HepG2 (cell line): Measurements from ENCODE around the gene ZMYND10. TPM values are rescaled to one million over a fixed set of nuclear protein-coding genes. Genes with fewer than 3 reads are reported as not detected.
A peak's percentile ranks its signal among the peaks of the same experiment; 100 is the strongest.

Experiments
- ATAC-seq: fragments of 200-7000 bp; cut with Tn5 transposase; 3 replicates; pipeline ENCODE4 v1.9.1; 2020; ENCODE audit warnings: mild to moderate bottlenecking, moderate library complexity
- BruUV-seq: library from RNA; stranded (reverse); fragments of 400-500 nt; replicated peaks from 2 replicates; lab custom pipeline; 2021; lab: Mats Ljungman, UMichigan
- CTCF ChIA-PET: fragments of 300-600 bp; formaldehyde crosslinking; extraction: SDS; loops from one replicate; lab custom pipeline; 2021; ENCODE audit warnings: low total read pairs, inconsistent platforms, low intra/inter-chr PET ratio; lab: Yijun Ruan, JAX
- POLR2A ChIA-PET: fragments of 350-600 bp; sonication (Branson Sonifier 250); formaldehyde crosslinking; loops from one replicate; lab custom pipeline; 2020; ENCODE audit warnings: antibody characterized with exemption, inconsistent platforms; lab: Yijun Ruan, JAX
- DNase-seq: peaks from one replicate; pipeline ENCODE4 v3.0.0-alpha.2; 2015; ENCODE audit warnings: low spot score
- FAIRE-seq: peaks from 3 replicates; lab custom pipeline; 2011; peaks lifted over from hg19 to GRCh38; lab: Jason Lieb, UNC
- H2AFZ ChIP-seq: one replicate; pipeline ENCODE4 v1.6.1; 2011; ENCODE audit warnings: low read length, inconsistent platforms
- H3K27ac ChIP-seq: fragments of 300-600 bp; 3 replicates; pipeline ENCODE4 v1.8.0; 2011; ENCODE audit warnings: mixed run types, mild to moderate bottlenecking, mixed read lengths, low read length, inconsistent platforms; ENCODE audit not compliant: insufficient read depth; ENCODE audit errors: extremely low read length
- H3K27me3 ChIP-seq, 2 experiments: fragments of 200-600 bp in 1 of 2; 2 replicates in 1 of 2; 3 replicates in 1 of 2; pipeline versions ENCODE4 v1.6.0 to v1.8.0; 2011; ENCODE audit warnings: low read length in 2 of 2, mild to moderate bottlenecking in 2 of 2, moderate library complexity in 2 of 2, inconsistent platforms in 1 of 2; ENCODE audit not compliant: insufficient read depth in 2 of 2, control insufficient read depth in 1 of 2
- H3K36me3 ChIP-seq, 2 experiments: fragments of 200-600 bp in 1 of 2; replicated peaks in 1 of 2; 2 replicates in 1 of 2; 3 replicates in 1 of 2; pipeline versions ENCODE4 v1.5.1 to v1.8.0; 2011; ENCODE audit warnings: low read length in 2 of 2, inconsistent platforms in 1 of 2; ENCODE audit not compliant: insufficient read depth in 2 of 2, control insufficient read depth in 1 of 2
- H3K4me1 ChIP-seq: 2 replicates; pipeline ENCODE4 v1.5.1; 2012; ENCODE audit warnings: low read length, inconsistent platforms; ENCODE audit not compliant: insufficient read depth
- H3K4me2 ChIP-seq: 2 replicates; pipeline ENCODE4 v1.6.0; 2011; ENCODE audit warnings: low read depth, low read length, inconsistent platforms
- H3K4me3 ChIP-seq, 3 experiments: fragments of 200-600 bp in 1 of 3; sonication (generic), shearing (Covaris generic) in 1 of 3; replicated peaks in 1 of 3; 2 replicates each; pipeline ENCODE4 v1.5.1; 2011 to 2016; ENCODE audit warnings: low read length in 3 of 3, inconsistent platforms in 2 of 3, low read depth in 2 of 3, mild to moderate bottlenecking in 2 of 3, control low read depth in 1 of 3, mixed read lengths in 1 of 3; ENCODE audit not compliant: insufficient read depth in 1 of 3
- H3K79me2 ChIP-seq: one replicate; pipeline ENCODE4 v1.6.1; 2011; ENCODE audit warnings: low read length, inconsistent platforms; ENCODE audit not compliant: insufficient read depth
- H3K9ac ChIP-seq: 2 replicates; pipeline ENCODE4 v1.6.0; 2011; ENCODE audit warnings: mild to moderate bottlenecking, low read depth, low read length, inconsistent platforms; ENCODE audit not compliant: insufficient read depth
- H3K9me3 ChIP-seq: 2 replicates; pipeline ENCODE4 v1.5.1; 2012; ENCODE audit warnings: mild to moderate bottlenecking, low read length
- H4K20me1 ChIP-seq: 2 replicates; pipeline ENCODE4 v1.6.0; 2011; ENCODE audit warnings: inconsistent platforms, mild to moderate bottlenecking, low read length, moderate library complexity; ENCODE audit not compliant: insufficient read depth
- AGO2 ChIP-seq: fragments of 200-400 bp; formaldehyde crosslinking; optimal IDR thresholded peaks from 2 replicates; pipeline ENCODE3; 2017; ENCODE audit warnings: mild to moderate bottlenecking, low read depth, low read length, moderate library complexity
- ZNF775 ChIP-seq: sonication (generic); formaldehyde crosslinking; IDR thresholded peaks from 2 replicates; pipeline ENCODE4 v1.4.0; 2020; ENCODE audit warnings: missing genetic modification reagents, mild to moderate bottlenecking, moderate library complexity, borderline replicate concordance
- WGBS: methylation state at CpG from one replicate; pipeline ENCODE4 v1.1.6; 2017; ENCODE audit warnings: low lambda C conversion rate; 5-methylcytosine and 5-hydroxymethylcytosine counted together
- in situ Hi-C: cut with HindIII; loops from 2 replicates; pipeline ENCODE4 v1.10.0; 2017; ENCODE audit warnings: low pct_unique_long_range_greater_than_20kb; ENCODE audit not compliant: extremely low pct_ligation_motif_present
- intact Hi-C: fragments of 100-400 bp; cut with micrococcal nuclease; formaldehyde crosslinking; loops from one replicate; pipeline ENCODE4 v1.10.0; 2022; ENCODE audit not compliant: unreplicated experiment
- polyA plus RNA-seq, 8 experiments: library from polyadenylated mRNA; depleted of rRNA in 3 of 8; stranded (reverse) in 7 of 8; unstranded in 1 of 8; fragments of >200 nt; fragmentation: Illumina TruSeq in 4 of 8; extraction: Trizol in 4 of 8; gene quantifications; 2 replicates each; pipeline versions ENCODE4 v1.2.1 to v1.2.3, GENCODE V29; 2011 to 2016; ENCODE audit warnings: low read depth in 4 of 8, missing spikeins in 1 of 8, mixed read lengths in 1 of 8; ENCODE audit not compliant: insufficient read depth in 1 of 8
- total RNA-seq, 5 experiments: library from RNA; depleted of rRNA; stranded (reverse); fragments of >200 nt; fragmentation: Illumina TruSeq; extraction: Trizol; gene quantifications; 2 replicates each; pipeline ENCODE4 v1.2.3, GENCODE V29; 2016; ENCODE audit warnings: low read depth in 1 of 5
- TF ChIP-seq, protein P1 (sequence below), 2 experiments: fragments of 450-650 bp in 1 of 2; sonication (generic) in 1 of 2; formaldehyde crosslinking in 1 of 2; IDR thresholded peaks; 2 replicates each; pipeline versions ENCODE4 v1.6.1 to v1.8.0; 2016 to 2022; ENCODE audit warnings: antibody characterized with exemption in 1 of 2, mild to moderate bottlenecking in 1 of 2, missing genetic modification reagents in 1 of 2
- TF ChIP-seq, protein P2 (sequence below): sonication (generic); formaldehyde crosslinking; IDR thresholded peaks from 2 replicates; pipeline ENCODE4 v1.9.0; 2022; ENCODE audit warnings: low read depth, missing genetic modification reagents

ZMYND10 gene
- total and polyA plus RNA-seq, 2 of the 13 experiments (the other 11 are each of a cell fraction or from before 2014, with no cell fraction given) = 0.60 to 0.74 TPM

DNA sequence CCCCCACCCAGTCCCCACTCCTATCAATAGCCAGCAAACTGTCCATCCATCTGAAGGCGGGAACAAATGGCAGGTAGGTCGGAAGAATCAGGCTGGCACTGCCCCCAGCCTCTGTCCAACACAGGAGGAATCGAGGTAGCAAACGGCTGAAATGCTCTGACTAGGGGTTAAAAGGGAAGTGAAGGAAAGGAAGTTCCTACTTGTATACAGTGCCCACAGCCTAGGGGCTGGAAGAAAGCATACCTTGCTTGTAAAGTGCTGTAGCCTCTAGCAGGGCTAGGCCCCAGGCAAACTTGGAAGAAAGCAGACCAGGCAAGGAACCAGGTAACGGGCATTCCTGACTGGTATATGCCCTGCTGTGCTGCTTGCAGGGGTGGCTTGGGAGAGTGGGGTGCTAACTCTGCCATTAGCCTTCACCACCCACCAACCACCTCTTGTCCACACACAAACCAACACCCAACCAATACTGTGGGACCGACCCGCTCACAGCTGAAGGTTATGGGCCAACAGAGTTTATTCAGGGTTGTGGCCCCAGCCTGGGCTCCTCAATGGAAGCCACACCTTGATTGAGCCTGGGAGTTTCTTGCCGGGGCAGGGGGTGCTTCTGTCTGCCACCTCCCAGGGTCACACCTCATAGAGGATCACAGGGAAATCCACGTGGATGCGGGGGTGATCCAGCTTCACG is 19.9 kb downstream of the ZMYND10 start:
- CTCF ChIA-PET = no interaction called here
- DNase-seq (no peak), FAIRE-seq (no peak), ATAC-seq (no peak)
- peak; percentile 26 for TF ChIP-seq AGO2
- TF ChIP-seq, protein P1, sequence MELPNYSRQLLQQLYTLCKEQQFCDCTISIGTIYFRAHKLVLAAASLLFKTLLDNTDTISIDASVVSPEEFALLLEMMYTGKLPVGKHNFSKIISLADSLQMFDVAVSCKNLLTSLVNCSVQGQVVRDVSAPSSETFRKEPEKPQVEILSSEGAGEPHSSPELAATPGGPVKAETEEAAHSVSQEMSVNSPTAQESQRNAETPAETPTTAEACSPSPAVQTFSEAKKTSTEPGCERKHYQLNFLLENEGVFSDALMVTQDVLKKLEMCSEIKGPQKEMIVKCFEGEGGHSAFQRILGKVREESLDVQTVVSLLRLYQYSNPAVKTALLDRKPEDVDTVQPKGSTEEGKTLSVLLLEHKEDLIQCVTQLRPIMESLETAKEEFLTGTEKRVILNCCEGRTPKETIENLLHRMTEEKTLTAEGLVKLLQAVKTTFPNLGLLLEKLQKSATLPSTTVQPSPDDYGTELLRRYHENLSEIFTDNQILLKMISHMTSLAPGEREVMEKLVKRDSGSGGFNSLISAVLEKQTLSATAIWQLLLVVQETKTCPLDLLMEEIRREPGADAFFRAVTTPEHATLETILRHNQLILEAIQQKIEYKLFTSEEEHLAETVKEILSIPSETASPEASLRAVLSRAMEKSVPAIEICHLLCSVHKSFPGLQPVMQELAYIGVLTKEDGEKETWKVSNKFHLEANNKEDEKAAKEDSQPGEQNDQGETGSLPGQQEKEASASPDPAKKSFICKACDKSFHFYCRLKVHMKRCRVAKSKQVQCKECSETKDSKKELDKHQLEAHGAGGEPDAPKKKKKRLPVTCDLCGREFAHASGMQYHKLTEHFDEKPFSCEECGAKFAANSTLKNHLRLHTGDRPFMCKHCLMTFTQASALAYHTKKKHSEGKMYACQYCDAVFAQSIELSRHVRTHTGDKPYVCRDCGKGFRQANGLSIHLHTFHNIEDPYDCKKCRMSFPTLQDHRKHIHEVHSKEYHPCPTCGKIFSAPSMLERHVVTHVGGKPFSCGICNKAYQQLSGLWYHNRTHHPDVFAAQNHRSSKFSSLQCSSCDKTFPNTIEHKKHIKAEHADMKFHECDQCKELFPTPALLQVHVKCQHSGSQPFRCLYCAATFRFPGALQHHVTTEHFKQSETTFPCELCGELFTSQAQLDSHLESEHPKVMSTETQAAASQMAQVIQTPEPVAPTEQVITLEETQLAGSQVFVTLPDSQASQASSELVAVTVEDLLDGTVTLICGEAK (IDR thresholded peaks at IDR 0.05) = no peak
- TF ChIP-seq, protein P1 (CRISPR knock-in tag; IDR thresholded peaks at IDR 0.05) = no peak
- TF ChIP-seq ZNF775 (CRISPR knock-in tag) = no peak
- TF ChIP-seq, protein P2, sequence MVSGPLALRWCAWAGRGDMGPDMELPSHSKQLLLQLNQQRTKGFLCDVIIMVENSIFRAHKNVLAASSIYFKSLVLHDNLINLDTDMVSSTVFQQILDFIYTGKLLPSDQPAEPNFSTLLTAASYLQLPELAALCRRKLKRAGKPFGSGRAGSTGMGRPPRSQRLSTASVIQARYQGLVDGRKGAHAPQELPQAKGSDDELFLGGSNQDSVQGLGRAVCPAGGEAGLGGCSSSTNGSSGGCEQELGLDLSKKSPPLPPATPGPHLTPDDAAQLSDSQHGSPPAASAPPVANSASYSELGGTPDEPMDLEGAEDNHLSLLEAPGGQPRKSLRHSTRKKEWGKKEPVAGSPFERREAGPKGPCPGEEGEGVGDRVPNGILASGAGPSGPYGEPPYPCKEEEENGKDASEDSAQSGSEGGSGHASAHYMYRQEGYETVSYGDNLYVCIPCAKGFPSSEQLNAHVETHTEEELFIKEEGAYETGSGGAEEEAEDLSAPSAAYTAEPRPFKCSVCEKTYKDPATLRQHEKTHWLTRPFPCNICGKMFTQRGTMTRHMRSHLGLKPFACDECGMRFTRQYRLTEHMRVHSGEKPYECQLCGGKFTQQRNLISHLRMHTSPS = no peak
- Histone ChIP-seq H4K20me1 (no peaks in the 10 kb centered on the region), H3K9me3 (no peaks in the 10 kb centered on the region), H3K4me1 (peaks cover 60% of the 10 kb centered on the region), H2AFZ (no peak overlapping the region), H3K79me2 (peaks cover 16% of the 10 kb centered on the region), H3K27ac (no peak overlapping the region), H3K9ac (no peak overlapping the region), H3K36me3 (peaks cover 5 to 23% of the 10 kb centered on the region in 2 experiments), H3K4me3 (no peak overlapping the region), H3K4me2 (no peak overlapping the region), H3K27me3 (no peaks in the 10 kb centered on the region; a peak in 1 of 5 replicates)
- POLR2A ChIA-PET = interaction anchor here (0.5 to 13.0 kb wide), 3 partner anchors 11 to 25 kb away, joined by 4 to 222 read pairs (median 58); partner anchors contain the start of genes HYAL1, HYAL3 and NAA80
- 90% methylated on average over 6 of the region's 11 CpGs for whole genome bisulfite sequencing
- no TSS peak for BruUV-seq
- intact Hi-C loops = no loop called here
- in situ Hi-C loops = no loop called here
